ENCODE data around the gene SCFD1.
"Not testable (repeated sequence)": the region's sequence is repeated elsewhere in the genome, so short reads cannot be mapped to it uniquely, and the experiment has no call there.

SCFD1 gene

GRCh38 chr14:30621940-30622830, at the start of gene SCFD1:
Gene SCFD1 (plus strand): TSS chr14:30622319. CDS start chr14:30622339, 20 bp downstream.
- no peak for FAIRE-seq

- FAIRE-seq, result no peak
Observed at GRCh38 chr14:30572771-30573170, 49.3 kb upstream of the SCFD1 start.

GRCh38 chr14:30573226-30573814, 48.8 kb upstream of the SCFD1 start:
- no peak for FAIRE-seq

GRCh38 chr14:30573966-30574365, 48.2 kb upstream of the SCFD1 start:
- no peak for FAIRE-seq

GRCh38 chr14:30574777-30575176, 47.3 kb upstream of the SCFD1 start:
- FAIRE-seq, result not testable (repeated sequence)

GRCh38 chr14:30576333-30576732, 45.8 kb upstream of the SCFD1 start:
- not testable (repeated sequence) for FAIRE-seq

GRCh38 chr14:30580616-30581282, 41.4 kb upstream of the SCFD1 start:
- FAIRE-seq, result no peak

- no peak for FAIRE-seq
Observed at GRCh38 chr14:30581283-30581625, 40.9 kb upstream of the SCFD1 start.

- FAIRE-seq, result no peak
Observed at GRCh38 chr14:30582376-30582775, 39.7 kb upstream of the SCFD1 start.

GRCh38 chr14:30584058-30584630, 38.0 kb upstream of the SCFD1 start:
- FAIRE-seq, result no peak

- FAIRE-seq, result no peak
Observed at GRCh38 chr14:30585204-30585603, 36.9 kb upstream of the SCFD1 start.

GRCh38 chr14:30587141-30587540, 35.0 kb upstream of the SCFD1 start:
- FAIRE-seq, result no peak

- no peak for FAIRE-seq
Observed at GRCh38 chr14:30588873-30589272, 33.2 kb upstream of the SCFD1 start.

- FAIRE-seq, result no peak
Observed at GRCh38 chr14:30596935-30597334, 25.2 kb upstream of the SCFD1 start.

GRCh38 chr14:30597504-30597903, 24.6 kb upstream of the SCFD1 start:
- FAIRE-seq, result peak; percentile 41

- FAIRE-seq, result no peak
Observed at GRCh38 chr14:30600922-30601918, 20.9 kb upstream of the SCFD1 start.

- FAIRE-seq, result no peak
Observed at GRCh38 chr14:30603402-30603801, 18.7 kb upstream of the SCFD1 start.

GRCh38 chr14:30604696-30605095, 17.4 kb upstream of the SCFD1 start:
- not testable (repeated sequence) for FAIRE-seq

GRCh38 chr14:30607156-30607780, 14.9 kb upstream of the SCFD1 start:
- FAIRE-seq, result no peak

- no peak for FAIRE-seq
Observed at GRCh38 chr14:30608533-30609006, 13.5 kb upstream of the SCFD1 start.

- FAIRE-seq, result no peak
Observed at GRCh38 chr14:30610787-30611343, 11.3 kb upstream of the SCFD1 start.
